Prostate gland (tissue), 2 donors: Measurements from ENCODE around the gene SNAI3. TPM values are rescaled to one million over a fixed set of nuclear protein-coding genes. Genes with fewer than 3 reads are reported as not detected.

Experiments used
- DNase-seq: peaks from one replicate; pipeline ENCODE4 v3.0.0-alpha.2; 2019; ENCODE audit warnings: low spot score
- H3K27ac ChIP-seq, 2 donors: fragments of 200-600 bp; sonication (generic); 2 replicates each; pipeline ENCODE4 v1.5.1; 2017 to 2019
- H3K27me3 ChIP-seq: fragments of 200-600 bp; sonication (generic); replicated peaks from 2 replicates; pipeline ENCODE4 v1.5.1; 2019; ENCODE audit not compliant: insufficient read depth
- H3K36me3 ChIP-seq, 2 donors: fragments of 200-600 bp; sonication (generic); 1 replicate in 1 of 2; 2 replicates in 1 of 2; pipeline versions ENCODE4 v1.5.1 to v1.8.1; 2017 to 2019
- H3K4me1 ChIP-seq: fragments of 200-600 bp; sonication (generic); replicated peaks from 2 replicates; pipeline ENCODE4 v1.5.1; 2019
- H3K4me3 ChIP-seq, 2 donors: fragments of 200-600 bp; sonication (generic); 2 replicates each; pipeline ENCODE4 v1.5.1; 2017 to 2019
- H3K9me3 ChIP-seq: fragments of 200-600 bp; sonication (generic); 2 replicates; pipeline ENCODE4 v1.5.1; 2017
- POLR2A ChIP-seq: fragments of 450-650 bp; IDR thresholded peaks from one replicate; pipeline ENCODE4 v1.6.1; 2016; ENCODE audit warnings: antibody characterized with exemption, mild to moderate bottlenecking
- POLR2AphosphoS5 ChIP-seq: sonication (generic); formaldehyde crosslinking; IDR thresholded peaks from one replicate; pipeline ENCODE4 v1.6.1; 2017; ENCODE audit warnings: antibody characterized with exemption
- WGBS: methylation state at CpG from one replicate; pipeline ENCODE4 v1.1.5; 2018; 5-methylcytosine and 5-hydroxymethylcytosine counted together
- intact Hi-C: fragments of 100-400 bp; cut with DNase I; formaldehyde crosslinking; loops from one replicate; pipeline ENCODE4 v1.14.2; 2022
- total RNA-seq, 2 donors: library from RNA; depleted of rRNA; stranded (reverse); fragments of >200 nt; gene quantifications; one replicate each; pipeline ENCODE4 v1.1.0, GENCODE V29; 2016
- TF ChIP-seq, protein P1 (sequence below), 4 experiments: fragments of 200-600 bp in 2 of 4; fragments of 450-650 bp in 2 of 4; sonication (generic) in 2 of 4; IDR thresholded peaks; 1 replicate in 3 of 4; 2 replicates in 1 of 4; pipeline ENCODE4 v1.5.1; 2016 to 2019; ENCODE audit warnings: antibody characterized with exemption in 4 of 4, mild to moderate bottlenecking in 2 of 4, moderate library complexity in 2 of 4

The SNAI3 gene
- total RNA-seq, 2 donors from 2014 or later = 0.46 to 2.8 TPM

DNA sequence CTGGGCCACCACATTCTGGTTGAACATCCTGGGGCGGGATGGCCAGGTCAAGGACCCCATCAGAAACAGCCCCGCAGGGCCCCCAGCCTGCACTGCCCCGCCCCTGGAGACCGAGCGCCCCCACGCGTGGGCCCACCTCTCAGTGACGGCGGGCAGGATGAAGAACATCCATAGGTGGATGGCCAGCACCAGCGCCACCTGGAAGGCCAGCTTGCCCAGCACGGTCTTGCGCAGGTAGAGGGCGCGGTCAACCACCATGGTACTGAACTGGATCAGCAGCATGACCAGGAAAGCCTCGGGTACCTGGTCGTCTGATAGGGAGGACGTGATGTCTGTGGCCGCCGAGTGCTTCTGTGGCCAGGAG lies 33.6 kb upstream of the SNAI3 start:
- H3K27me3 ChIP-seq = no peaks in the 10 kb centered on the region
- peaks cover 29 to 49% of the 10 kb centered on the region in 2 donors for H3K36me3 ChIP-seq
- DNase-seq = no peak
- intact Hi-C loops = no loop called here
- H3K9me3 ChIP-seq = no peaks in the 10 kb centered on the region
- no peak overlapping the region for H3K27ac ChIP-seq
- 92% methylated on average over 19 of the region's 19 CpGs for WGBS
- TF ChIP-seq POLR2AphosphoS5 (no peak), POLR2A (no peak)
- TF ChIP-seq, protein P1, sequence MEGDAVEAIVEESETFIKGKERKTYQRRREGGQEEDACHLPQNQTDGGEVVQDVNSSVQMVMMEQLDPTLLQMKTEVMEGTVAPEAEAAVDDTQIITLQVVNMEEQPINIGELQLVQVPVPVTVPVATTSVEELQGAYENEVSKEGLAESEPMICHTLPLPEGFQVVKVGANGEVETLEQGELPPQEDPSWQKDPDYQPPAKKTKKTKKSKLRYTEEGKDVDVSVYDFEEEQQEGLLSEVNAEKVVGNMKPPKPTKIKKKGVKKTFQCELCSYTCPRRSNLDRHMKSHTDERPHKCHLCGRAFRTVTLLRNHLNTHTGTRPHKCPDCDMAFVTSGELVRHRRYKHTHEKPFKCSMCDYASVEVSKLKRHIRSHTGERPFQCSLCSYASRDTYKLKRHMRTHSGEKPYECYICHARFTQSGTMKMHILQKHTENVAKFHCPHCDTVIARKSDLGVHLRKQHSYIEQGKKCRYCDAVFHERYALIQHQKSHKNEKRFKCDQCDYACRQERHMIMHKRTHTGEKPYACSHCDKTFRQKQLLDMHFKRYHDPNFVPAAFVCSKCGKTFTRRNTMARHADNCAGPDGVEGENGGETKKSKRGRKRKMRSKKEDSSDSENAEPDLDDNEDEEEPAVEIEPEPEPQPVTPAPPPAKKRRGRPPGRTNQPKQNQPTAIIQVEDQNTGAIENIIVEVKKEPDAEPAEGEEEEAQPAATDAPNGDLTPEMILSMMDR (IDR thresholded peaks at IDR 0.05) = no peak
- no peaks in the 10 kb centered on the region for H3K4me1 ChIP-seq
- H3K4me3 ChIP-seq = no peak overlapping the region

DNA sequence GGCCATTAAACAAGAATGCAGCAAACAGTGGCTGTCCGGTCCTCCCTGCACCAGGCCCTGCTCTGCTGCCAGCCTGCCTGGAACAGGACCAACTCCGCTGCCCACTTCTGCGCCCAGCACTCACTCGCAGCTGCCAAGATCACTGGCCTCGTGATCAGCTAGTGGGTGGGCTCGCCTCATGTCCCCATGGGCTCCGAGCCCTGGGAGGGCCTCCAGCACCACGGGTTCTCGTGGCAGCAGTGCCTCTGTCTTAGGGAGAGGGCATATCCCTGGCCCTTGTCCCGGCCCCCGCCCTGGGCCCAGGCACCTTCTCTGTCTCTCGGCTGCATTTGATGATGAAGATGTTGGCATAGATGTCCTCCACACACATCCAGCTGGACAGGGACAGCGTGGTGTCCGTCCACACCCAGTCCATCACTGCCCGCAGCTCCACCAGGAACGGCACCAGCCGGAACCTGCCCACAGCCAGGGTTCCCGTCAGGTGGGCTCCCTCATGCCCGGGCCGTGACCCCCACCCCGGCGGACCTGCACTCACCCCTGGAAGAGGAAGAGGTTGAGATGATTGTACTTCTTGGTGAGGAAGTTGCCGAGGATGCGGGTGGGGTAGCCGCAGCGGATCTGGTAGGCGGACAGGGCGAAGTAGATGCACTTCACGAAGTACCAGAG lies 33.1 kb upstream of the SNAI3 start:
- no peak for TF ChIP-seq POLR2A
- Histone ChIP-seq H3K27ac (no peak overlapping the region), H3K4me1 (no peaks in the 10 kb centered on the region), H3K27me3 (no peaks in the 10 kb centered on the region), H3K9me3 (no peaks in the 10 kb centered on the region), H3K4me3 (no peak overlapping the region), H3K36me3 (peaks cover 29 to 50% of the 10 kb centered on the region in 2 donors)
- intact Hi-C loops = no loop called here
- DNase-seq = no peak
- WGBS = 86% methylated on average over 25 of the region's 29 CpGs

DNA sequence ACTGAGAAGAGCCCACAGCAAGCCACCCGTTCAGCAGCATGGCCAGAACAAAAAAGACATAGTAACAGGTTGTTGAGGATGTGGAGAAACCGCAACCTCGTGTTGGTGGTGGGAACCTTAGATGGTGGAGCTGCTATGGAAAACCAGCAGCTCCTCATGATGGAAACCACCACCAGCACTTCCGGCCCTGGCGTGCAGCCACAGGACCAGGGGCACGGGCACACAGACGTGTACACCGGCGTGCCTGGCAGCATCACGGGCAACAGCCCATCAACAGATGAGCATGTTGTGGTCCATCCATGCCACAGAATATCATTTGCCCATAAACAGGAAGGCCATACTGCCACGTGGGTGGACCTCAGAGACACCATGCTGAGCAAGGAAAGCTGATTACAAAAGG lies 31.9 kb upstream of the SNAI3 start:
- Histone ChIP-seq H3K4me1 (no peaks in the 10 kb centered on the region), H3K9me3 (no peaks in the 10 kb centered on the region), H3K36me3 (peaks cover 29 to 51% of the 10 kb centered on the region in 2 donors), H3K4me3 (no peak overlapping the region), H3K27me3 (no peaks in the 10 kb centered on the region), H3K27ac (no peak overlapping the region)
- WGBS = 87% methylated on average over 11 of the region's 11 CpGs
- intact Hi-C loops = no loop called here
- no peak for DNase-seq
- TF ChIP-seq POLR2A (no peak), POLR2AphosphoS5 (no peak)
- TF ChIP-seq, protein P1 (IDR thresholded peaks at IDR 0.05) = no peak

DNA sequence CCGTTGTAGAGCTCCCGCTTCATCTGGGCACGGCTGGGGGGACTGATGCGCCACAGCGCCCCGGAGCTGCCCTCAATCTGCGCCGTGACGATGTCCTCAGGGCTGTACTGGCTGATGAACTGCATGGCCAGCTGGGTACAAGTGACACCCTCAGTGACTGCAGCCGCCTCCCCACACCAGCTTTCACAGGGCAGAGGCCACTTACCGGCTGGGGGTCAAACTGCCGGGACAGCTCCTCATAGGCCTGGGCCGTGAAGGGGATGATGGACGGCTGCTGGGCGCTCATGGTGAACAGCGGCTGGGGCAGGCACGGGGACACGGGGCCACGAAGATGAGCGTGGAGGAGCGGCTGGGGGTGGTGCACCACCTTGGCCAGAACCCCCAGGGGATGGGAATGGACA lies 30.3 kb upstream of the SNAI3 start:
- Histone ChIP-seq H3K27ac (no peak overlapping the region), H3K4me3 (no peak overlapping the region), H3K4me1 (no peaks in the 10 kb centered on the region), H3K9me3 (no peaks in the 10 kb centered on the region), H3K27me3 (no peaks in the 10 kb centered on the region), H3K36me3 (peaks cover 26 to 35% of the 10 kb centered on the region in 2 donors)
- no peak for DNase-seq
- TF ChIP-seq POLR2A (no peak), POLR2AphosphoS5 (no peak)
- TF ChIP-seq, protein P1 (IDR thresholded peaks at IDR 0.05) = no peak
- 96% methylated on average over 12 of the region's 21 CpGs for WGBS
- intact Hi-C loops = no loop called here

DNA sequence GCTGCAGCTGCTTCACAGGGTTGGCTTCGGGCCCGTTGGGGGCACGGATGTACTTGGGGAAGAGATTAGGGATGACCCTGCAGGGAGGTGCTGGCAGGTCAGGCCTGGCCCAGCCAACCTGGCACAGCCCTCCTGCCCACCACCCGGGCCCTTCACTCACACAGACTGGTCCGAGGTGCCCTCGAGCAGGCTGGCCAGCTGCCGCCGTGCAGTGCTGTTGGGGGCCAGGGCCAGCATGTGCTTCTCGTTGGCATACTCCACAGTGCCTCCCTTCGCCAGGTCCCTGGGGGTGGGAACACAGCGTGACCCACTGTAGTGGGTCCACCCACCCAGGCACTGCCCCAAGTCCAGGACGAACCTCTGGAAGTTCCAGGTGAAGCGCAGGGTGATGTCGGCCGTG lies 29.9 kb upstream of the SNAI3 start:
- TF ChIP-seq POLR2A = no peak
- intact Hi-C loops = no loop called here
- DNase-seq = no peak
- Histone ChIP-seq H3K27ac (no peak overlapping the region), H3K4me1 (no peaks in the 10 kb centered on the region), H3K9me3 (no peaks in the 10 kb centered on the region), H3K4me3 (no peak overlapping the region), H3K27me3 (no peaks in the 10 kb centered on the region), H3K36me3 (peaks cover 24 to 31% of the 10 kb centered on the region in 2 donors)
- 86% methylated on average over 11 of the region's 15 CpGs for WGBS
